SK-N-MC (cell line): Measurements from ENCODE around the gene VEGFB.

ENCODE experiments used
- EZH2 ChIP-seq: fragments of 200-600 bp; sonication (generic); IDR thresholded peaks from one replicate; pipeline ENCODE4 v1.6.1; 2017; ENCODE audit warnings: antibody characterized with exemption
- POLR2AphosphoS5 ChIP-seq: IDR thresholded peaks from 2 replicates; pipeline ENCODE4 v1.6.1; 2012; ENCODE audit warnings: mild to moderate bottlenecking, low read depth, low read length, borderline replicate concordance

DNA sequence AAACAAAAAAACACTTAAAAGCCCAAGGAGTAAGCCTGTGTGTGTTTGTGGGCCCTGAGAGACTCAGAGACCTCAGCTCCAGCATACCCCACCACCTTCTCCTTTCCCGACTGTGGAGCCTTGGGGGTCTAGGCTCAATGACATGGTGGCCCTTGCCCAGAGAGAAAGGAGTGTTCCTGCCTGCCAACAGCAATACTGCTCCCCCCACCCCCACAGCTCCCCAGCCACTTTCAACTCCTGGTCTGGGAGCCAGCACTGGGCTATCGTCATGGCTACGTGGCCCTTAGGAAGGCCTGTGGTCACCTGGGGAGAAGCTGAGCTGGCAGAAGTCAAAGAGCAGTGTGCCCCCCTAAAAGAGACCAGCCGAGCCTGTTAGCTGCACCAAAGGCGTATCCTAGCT is 9.7 kb downstream of the VEGFB start:
- no peak for TF ChIP-seq EZH2
- no peak; the same call in 1 of the 2 replicates for TF ChIP-seq POLR2AphosphoS5
